ENCODE results near the gene ADAMTS14.

Gene ADAMTS14

DNA sequence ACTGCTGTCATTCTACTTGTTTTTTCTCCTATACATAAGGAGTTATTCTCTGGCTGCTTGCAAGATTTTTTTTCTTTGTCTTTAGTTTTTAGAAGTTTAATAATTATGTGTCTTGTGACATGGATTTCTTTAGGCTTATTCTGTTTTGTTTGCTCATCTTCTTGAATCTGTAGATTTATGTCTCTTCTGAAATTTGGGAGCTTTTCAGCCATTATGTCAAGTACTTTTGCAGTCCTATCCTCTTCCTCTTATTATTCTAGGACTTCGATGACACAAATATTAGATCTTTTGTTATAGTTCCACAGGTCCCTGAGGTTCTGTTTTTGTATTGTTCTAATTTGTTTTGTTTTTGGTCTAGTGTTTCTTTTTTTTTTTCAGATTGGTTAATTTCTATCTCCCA, 129.5 kb downstream of the ADAMTS14 start:
- no peak for TF ChIP-seq OSR1 (CRISPR knock-in tag; IDR thresholded peaks at IDR 0.05)
- TF ChIP-seq, protein P1, sequence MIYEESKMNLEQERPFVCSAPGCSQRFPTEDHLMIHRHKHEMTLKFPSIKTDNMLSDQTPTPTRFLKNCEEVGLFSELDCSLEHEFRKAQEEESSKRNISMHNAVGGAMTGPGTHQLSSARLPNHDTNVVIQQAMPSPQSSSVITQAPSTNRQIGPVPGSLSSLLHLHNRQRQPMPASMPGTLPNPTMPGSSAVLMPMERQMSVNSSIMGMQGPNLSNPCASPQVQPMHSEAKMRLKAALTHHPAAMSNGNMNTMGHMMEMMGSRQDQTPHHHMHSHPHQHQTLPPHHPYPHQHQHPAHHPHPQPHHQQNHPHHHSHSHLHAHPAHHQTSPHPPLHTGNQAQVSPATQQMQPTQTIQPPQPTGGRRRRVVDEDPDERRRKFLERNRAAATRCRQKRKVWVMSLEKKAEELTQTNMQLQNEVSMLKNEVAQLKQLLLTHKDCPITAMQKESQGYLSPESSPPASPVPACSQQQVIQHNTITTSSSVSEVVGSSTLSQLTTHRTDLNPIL (CRISPR knock-in tag; IDR thresholded peaks at IDR 0.05; ENCODE audit: low read depth) = no peak
- no peak for TF ChIP-seq SNAI2 (CRISPR knock-in tag; IDR thresholded peaks at IDR 0.05)
- no peak for ATAC-seq

DNA sequence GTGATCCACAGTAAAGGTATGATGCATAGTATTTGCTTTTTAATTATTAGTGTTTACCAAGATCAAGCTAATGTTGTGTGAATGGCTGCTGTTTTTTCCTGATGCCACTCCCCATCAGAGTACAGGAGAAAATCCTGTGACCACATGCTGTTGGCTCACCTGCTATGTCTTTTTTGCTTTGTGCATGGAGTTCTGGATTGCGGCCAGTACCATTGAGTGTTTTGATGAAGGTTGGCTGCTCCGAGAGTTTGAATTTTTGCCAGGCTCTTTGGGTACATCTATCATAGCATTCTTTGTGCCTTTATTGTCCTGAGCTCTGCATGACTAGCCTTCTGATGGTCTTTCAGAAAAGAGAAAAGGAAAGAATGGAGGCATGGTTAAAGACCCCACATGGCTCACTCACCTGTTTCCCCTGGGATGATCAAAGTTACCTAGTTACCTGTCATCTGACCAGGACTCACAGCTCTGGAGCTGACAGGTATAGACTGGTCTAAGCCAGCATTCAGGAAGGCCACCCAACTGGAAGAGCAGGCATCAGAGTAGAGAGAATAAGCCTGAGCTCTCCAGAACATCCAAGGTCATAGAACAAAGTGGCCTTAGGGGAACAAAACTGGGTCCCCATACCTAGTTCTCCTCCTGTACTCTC, 131.6 kb downstream of the ADAMTS14 start:
- no peak for ATAC-seq
- no peak for TF ChIP-seq ISL1 (CRISPR knock-in tag; IDR thresholded peaks at IDR 0.05)
- TF ChIP-seq SNAI2 (CRISPR knock-in tag; IDR thresholded peaks at IDR 0.05) = no peak
- no peak for TF ChIP-seq PPARA (CRISPR knock-in tag; IDR thresholded peaks at IDR 0.05; ENCODE audit: borderline replicate concordance)
- no peak for TF ChIP-seq ZFP30 (CRISPR knock-in tag; IDR thresholded peaks at IDR 0.05)
- TF ChIP-seq RARB (CRISPR knock-in tag; IDR thresholded peaks at IDR 0.05) = no peak
- TF ChIP-seq ARNTL (CRISPR knock-in tag; IDR thresholded peaks at IDR 0.05; ENCODE audit: borderline replicate concordance, low read depth) = no peak
- no peak for TF ChIP-seq GLIS3 (CRISPR knock-in tag; IDR thresholded peaks at IDR 0.05)
- TF ChIP-seq, protein P2, sequence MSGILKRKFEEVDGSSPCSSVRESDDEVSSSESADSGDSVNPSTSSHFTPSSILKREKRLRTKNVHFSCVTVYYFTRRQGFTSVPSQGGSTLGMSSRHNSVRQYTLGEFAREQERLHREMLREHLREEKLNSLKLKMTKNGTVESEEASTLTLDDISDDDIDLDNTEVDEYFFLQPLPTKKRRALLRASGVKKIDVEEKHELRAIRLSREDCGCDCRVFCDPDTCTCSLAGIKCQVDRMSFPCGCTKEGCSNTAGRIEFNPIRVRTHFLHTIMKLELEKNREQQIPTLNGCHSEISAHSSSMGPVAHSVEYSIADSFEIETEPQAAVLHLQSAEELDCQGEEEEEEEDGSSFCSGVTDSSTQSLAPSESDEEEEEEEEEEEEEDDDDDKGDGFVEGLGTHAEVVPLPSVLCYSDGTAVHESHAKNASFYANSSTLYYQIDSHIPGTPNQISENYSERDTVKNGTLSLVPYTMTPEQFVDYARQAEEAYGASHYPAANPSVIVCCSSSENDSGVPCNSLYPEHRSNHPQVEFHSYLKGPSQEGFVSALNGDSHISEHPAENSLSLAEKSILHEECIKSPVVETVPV (CRISPR knock-in tag; IDR thresholded peaks at IDR 0.05) = no peak
- TF ChIP-seq ZNF8 (CRISPR knock-in tag; IDR thresholded peaks at IDR 0.05) = no peak
- TF ChIP-seq, protein P3, sequence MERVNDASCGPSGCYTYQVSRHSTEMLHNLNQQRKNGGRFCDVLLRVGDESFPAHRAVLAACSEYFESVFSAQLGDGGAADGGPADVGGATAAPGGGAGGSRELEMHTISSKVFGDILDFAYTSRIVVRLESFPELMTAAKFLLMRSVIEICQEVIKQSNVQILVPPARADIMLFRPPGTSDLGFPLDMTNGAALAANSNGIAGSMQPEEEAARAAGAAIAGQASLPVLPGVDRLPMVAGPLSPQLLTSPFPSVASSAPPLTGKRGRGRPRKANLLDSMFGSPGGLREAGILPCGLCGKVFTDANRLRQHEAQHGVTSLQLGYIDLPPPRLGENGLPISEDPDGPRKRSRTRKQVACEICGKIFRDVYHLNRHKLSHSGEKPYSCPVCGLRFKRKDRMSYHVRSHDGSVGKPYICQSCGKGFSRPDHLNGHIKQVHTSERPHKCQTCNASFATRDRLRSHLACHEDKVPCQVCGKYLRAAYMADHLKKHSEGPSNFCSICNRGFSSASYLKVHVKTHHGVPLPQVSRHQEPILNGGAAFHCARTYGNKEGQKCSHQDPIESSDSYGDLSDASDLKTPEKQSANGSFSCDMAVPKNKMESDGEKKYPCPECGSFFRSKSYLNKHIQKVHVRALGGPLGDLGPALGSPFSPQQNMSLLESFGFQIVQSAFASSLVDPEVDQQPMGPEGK (CRISPR knock-in tag; IDR thresholded peaks at IDR 0.05; ENCODE audit: borderline replicate concordance) = no peak
- no peak for TF ChIP-seq ZNF70 (CRISPR knock-in tag; IDR thresholded peaks at IDR 0.05)
- TF ChIP-seq, protein P4, sequence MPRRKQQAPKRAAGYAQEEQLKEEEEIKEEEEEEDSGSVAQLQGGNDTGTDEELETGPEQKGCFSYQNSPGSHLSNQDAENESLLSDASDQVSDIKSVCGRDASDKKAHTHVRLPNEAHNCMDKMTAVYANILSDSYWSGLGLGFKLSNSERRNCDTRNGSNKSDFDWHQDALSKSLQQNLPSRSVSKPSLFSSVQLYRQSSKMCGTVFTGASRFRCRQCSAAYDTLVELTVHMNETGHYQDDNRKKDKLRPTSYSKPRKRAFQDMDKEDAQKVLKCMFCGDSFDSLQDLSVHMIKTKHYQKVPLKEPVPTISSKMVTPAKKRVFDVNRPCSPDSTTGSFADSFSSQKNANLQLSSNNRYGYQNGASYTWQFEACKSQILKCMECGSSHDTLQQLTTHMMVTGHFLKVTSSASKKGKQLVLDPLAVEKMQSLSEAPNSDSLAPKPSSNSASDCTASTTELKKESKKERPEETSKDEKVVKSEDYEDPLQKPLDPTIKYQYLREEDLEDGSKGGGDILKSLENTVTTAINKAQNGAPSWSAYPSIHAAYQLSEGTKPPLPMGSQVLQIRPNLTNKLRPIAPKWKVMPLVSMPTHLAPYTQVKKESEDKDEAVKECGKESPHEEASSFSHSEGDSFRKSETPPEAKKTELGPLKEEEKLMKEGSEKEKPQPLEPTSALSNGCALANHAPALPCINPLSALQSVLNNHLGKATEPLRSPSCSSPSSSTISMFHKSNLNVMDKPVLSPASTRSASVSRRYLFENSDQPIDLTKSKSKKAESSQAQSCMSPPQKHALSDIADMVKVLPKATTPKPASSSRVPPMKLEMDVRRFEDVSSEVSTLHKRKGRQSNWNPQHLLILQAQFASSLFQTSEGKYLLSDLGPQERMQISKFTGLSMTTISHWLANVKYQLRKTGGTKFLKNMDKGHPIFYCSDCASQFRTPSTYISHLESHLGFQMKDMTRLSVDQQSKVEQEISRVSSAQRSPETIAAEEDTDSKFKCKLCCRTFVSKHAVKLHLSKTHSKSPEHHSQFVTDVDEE (CRISPR knock-in tag; IDR thresholded peaks at IDR 0.05) = no peak

DNA sequence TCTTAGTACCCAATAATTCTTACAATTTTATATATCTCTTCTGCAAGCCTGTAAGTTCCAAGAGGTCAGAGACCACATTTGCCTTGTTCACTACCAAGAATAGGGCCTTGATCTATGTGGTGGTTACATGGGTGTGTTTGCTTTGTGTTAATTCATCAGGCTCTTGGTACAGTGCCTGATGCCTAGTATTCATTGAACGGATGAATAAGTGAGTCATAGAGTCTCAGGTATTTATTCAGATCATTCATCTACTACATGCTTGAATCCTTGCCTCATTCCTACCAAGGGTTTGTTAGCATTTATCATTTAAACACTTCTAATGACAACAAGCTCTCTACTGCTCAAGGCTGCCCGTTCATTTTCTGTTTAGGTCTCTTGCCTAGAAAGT, 132.1 kb downstream of the ADAMTS14 start:
- no peak for ATAC-seq
- TF ChIP-seq ESRRG (CRISPR knock-in tag; IDR thresholded peaks at IDR 0.05) = no peak
- no peak for TF ChIP-seq CSDC2 (CRISPR knock-in tag; IDR thresholded peaks at IDR 0.05)
- no peak for TF ChIP-seq ARNTL (CRISPR knock-in tag; IDR thresholded peaks at IDR 0.05; ENCODE audit: borderline replicate concordance, low read depth)
- no peak for TF ChIP-seq OSR1 (CRISPR knock-in tag; IDR thresholded peaks at IDR 0.05)
- no peak for TF ChIP-seq ZNF8 (CRISPR knock-in tag; IDR thresholded peaks at IDR 0.05)
- TF ChIP-seq, protein P4 (CRISPR knock-in tag; IDR thresholded peaks at IDR 0.05) = no peak
- TF ChIP-seq BACH2 (CRISPR knock-in tag; IDR thresholded peaks at IDR 0.05; ENCODE audit: borderline replicate concordance) = no peak
- TF ChIP-seq ZNF70 (CRISPR knock-in tag; IDR thresholded peaks at IDR 0.05) = no peak
- no peak for TF ChIP-seq RARB (CRISPR knock-in tag; IDR thresholded peaks at IDR 0.05)
- TF ChIP-seq SNAI2 (CRISPR knock-in tag; IDR thresholded peaks at IDR 0.05) = no peak
- TF ChIP-seq, protein P3 (CRISPR knock-in tag; IDR thresholded peaks at IDR 0.05; ENCODE audit: borderline replicate concordance) = no peak
- TF ChIP-seq ZFP30 (CRISPR knock-in tag; IDR thresholded peaks at IDR 0.05) = no peak
- TF ChIP-seq, protein P5, sequence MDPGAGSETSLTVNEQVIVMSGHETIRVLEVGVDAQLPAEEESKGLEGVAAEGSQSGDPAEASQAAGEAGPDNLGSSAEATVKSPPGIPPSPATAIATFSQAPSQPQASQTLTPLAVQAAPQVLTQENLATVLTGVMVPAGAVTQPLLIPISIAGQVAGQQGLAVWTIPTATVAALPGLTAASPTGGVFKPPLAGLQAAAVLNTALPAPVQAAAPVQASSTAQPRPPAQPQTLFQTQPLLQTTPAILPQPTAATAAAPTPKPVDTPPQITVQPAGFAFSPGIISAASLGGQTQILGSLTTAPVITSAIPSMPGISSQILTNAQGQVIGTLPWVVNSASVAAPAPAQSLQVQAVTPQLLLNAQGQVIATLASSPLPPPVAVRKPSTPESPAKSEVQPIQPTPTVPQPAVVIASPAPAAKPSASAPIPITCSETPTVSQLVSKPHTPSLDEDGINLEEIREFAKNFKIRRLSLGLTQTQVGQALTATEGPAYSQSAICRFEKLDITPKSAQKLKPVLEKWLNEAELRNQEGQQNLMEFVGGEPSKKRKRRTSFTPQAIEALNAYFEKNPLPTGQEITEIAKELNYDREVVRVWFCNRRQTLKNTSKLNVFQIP (CRISPR knock-in tag; IDR thresholded peaks at IDR 0.05; ENCODE audit: borderline replicate concordance, low read depth) = no peak
- TF ChIP-seq, protein P1 (CRISPR knock-in tag; IDR thresholded peaks at IDR 0.05; ENCODE audit: low read depth) = no peak
- TF ChIP-seq GLIS3 (CRISPR knock-in tag; IDR thresholded peaks at IDR 0.05) = no peak
- no peak for TF ChIP-seq PPARA (CRISPR knock-in tag; IDR thresholded peaks at IDR 0.05; ENCODE audit: borderline replicate concordance)
- no peak for TF ChIP-seq ISL1 (CRISPR knock-in tag; IDR thresholded peaks at IDR 0.05)
- no peak for TF ChIP-seq TCF4 (CRISPR knock-in tag; IDR thresholded peaks at IDR 0.05; ENCODE audit: borderline replicate concordance)
- TF ChIP-seq TOX (CRISPR knock-in tag; IDR thresholded peaks at IDR 0.05; ENCODE audit: borderline replicate concordance) = no peak

Data from SK-N-SH treated with all-trans-retinoic acid at 6 μM for 48 hours (cell line).